ENCODE data around the gene ANKRD9. TPM values are rescaled to one million over a fixed set of nuclear protein-coding genes. Genes with fewer than 3 reads are reported as not detected.

The ANKRD9 gene
- total RNA-seq, 6 donors from 2014 or later = 21.0 to 99.9 (median 47.6) TPM

GRCh38 chr14:102508774-102509745 lies 516 bp downstream of the ANKRD9 start:
- Histone ChIP-seq H3K9me3 (no peaks in the 10 kb centered on the region), H3K36me3 (peaks cover 0 to 12% (median 6%) of the 10 kb centered on the region in 4 donors), H3K4me3 (peak overlapping the region; percentile 23 to 87 (median 78)), H3K27me3 (no peaks in the 10 kb centered on the region), H3K4me1 (peaks cover 8 to 20% (median 17%) of the 10 kb centered on the region in 4 donors), H3K27ac (peak overlapping the region; percentile 63 to 81 (median 80))
- DNase-seq (peak; percentile 63 to 94), ATAC-seq (ENCODE audit: low FRiP score in 2 of 2) (peak; percentile 16 to 73)
- peak in 1 of 6 experiments; percentile 12 for TF ChIP-seq CTCF (IDR thresholded peaks at IDR 0.05)
- TF ChIP-seq POLR2A (IDR thresholded peaks at IDR 0.05) = peak in 1 of 4 donors; percentile 53
- no peak for TF ChIP-seq EP300 (IDR thresholded peaks at IDR 0.05)
- TF ChIP-seq POLR2AphosphoS5 (IDR thresholded peaks at IDR 0.05) = no peak
- WGBS, 2 donors = 6 to 57% methylated on average over 3 to 37 of the region's 110 CpGs

- DNase-seq = peak; percentile 48 to 79
- ATAC-seq (ENCODE audit: low FRiP score in 2 of 2) = no peak
- 52 to 77% methylated on average over 11 to 14 of the region's 14 CpGs for WGBS, 2 donors
- peaks cover 0 to 12% (median 6%) of the 10 kb centered on the region in 4 donors for H3K36me3 ChIP-seq
- peak overlapping the region in 3 of 4 donors; percentile 75 to 87 (median 81) for H3K4me3 ChIP-seq
- peaks cover 8 to 20% (median 17%) of the 10 kb centered on the region in 4 donors for H3K4me1 ChIP-seq
- no peaks in the 10 kb centered on the region for H3K9me3 ChIP-seq
- H3K27me3 ChIP-seq = no peaks in the 10 kb centered on the region
- TF ChIP-seq POLR2AphosphoS5 (IDR thresholded peaks at IDR 0.05) = no peak
- no peak for TF ChIP-seq POLR2A (IDR thresholded peaks at IDR 0.05)
- no peak for TF ChIP-seq CTCF (IDR thresholded peaks at IDR 0.05)
- TF ChIP-seq EP300 (IDR thresholded peaks at IDR 0.05) = no peak
- H3K27ac ChIP-seq = peak overlapping the region; percentile 63 to 81 (median 80)
These were observed 1.2 kb downstream of the ANKRD9 start for GRCh38 chr14:102508410-102508773.

- no peak for DNase-seq
- Histone ChIP-seq H3K27ac (peak overlapping the region in 2 of 4 donors; percentile 80 to 81), H3K4me3 (no peak overlapping the region), H3K4me1 (peaks cover 8 to 20% (median 17%) of the 10 kb centered on the region in 4 donors), H3K9me3 (no peaks in the 10 kb centered on the region), H3K27me3 (no peaks in the 10 kb centered on the region), H3K36me3 (peaks cover 0 to 12% (median 6%) of the 10 kb centered on the region in 4 donors)
- ATAC-seq (ENCODE audit: low FRiP score in 2 of 2) = no peak
- no peak for TF ChIP-seq POLR2AphosphoS5 (IDR thresholded peaks at IDR 0.05)
- peak in 1 of 6 experiments; percentile 6 for TF ChIP-seq CTCF (IDR thresholded peaks at IDR 0.05)
- WGBS, 2 donors = 91 to 93% methylated on average over 19 to 21 of the region's 21 CpGs
These were observed 1.7 kb downstream of the ANKRD9 start for GRCh38 chr14:102507857-102508312.

GRCh38 chr14:102507081-102507856 lies 2.3 kb downstream of the ANKRD9 start:
- 91 to 92% methylated on average over 91 to 99 of the region's 115 CpGs for WGBS, 2 donors
- Histone ChIP-seq H3K4me1 (peaks cover 8 to 20% (median 17%) of the 10 kb centered on the region in 4 donors), H3K27me3 (no peaks in the 10 kb centered on the region), H3K27ac (no peak overlapping the region), H3K4me3 (no peak overlapping the region), H3K9me3 (no peaks in the 10 kb centered on the region), H3K36me3 (peaks cover 0 to 12% (median 6%) of the 10 kb centered on the region in 4 donors)
- TF ChIP-seq EP300 (IDR thresholded peaks at IDR 0.05) (no peak), CTCF (IDR thresholded peaks at IDR 0.05) (no peak), POLR2A (IDR thresholded peaks at IDR 0.05) (no peak), POLR2AphosphoS5 (IDR thresholded peaks at IDR 0.05) (no peak)
- DNase-seq (peak in 1 of 2 donors; percentile 86), ATAC-seq (ENCODE audit: low FRiP score in 2 of 2) (no peak)

Data from upper lobe of left lung (tissue), 6 donors.